HT1080 (cell line): ENCODE data around the gene FCGBP. TPM values are rescaled to one million over a fixed set of nuclear protein-coding genes. Genes with fewer than 3 reads are reported as not detected.

Source experiments
- DNase-seq: peaks from one replicate; pipeline ENCODE4 v3.0.0-alpha.2; 2015; ENCODE audit warnings: low read depth
- total RNA-seq: library from RNA; depleted of rRNA; stranded (reverse); fragments of >200 nt; shearing (Covaris generic); gene quantifications from 2 replicates; pipeline ENCODE4 v1.2.3, GENCODE V29; 2014

The FCGBP gene
- total RNA-seq, 1 experiment from 2014 or later: 0.26 TPM

DNA sequence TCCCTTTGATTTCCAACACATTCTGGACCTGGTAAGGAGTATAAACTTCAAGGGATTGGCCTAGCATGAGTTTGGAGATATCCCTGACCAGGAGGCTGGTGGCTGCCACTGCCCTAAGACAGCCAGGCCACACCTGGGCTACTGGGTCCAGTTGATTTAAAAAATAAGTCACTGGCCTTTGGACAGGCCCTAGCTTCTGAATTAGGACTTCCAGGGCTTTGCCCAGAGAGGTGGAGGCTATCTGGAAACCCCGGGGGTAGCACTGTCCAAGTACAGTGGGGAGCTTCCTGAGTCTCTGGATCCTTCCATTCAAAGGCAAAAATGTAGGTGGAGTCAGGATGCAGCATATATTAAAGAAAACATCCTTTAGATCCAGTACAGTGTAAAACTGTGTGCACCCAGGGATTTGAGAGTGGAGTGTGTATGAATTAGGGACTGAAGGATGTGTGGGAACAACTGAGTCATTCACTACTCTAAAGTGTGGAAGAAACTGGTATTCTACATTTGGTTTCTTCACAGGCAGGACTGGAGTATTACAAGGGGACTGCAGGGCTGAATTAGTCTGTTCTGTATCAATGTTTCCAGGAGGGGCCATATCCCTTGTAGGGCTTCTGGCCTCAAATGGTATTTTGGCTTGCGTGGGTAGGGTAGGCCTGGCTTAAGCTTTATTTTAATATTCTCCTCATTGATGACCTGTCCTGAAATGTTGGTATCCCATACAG lies 14.8 kb upstream of the FCGBP start:
- DNase-seq: no peak

DNA sequence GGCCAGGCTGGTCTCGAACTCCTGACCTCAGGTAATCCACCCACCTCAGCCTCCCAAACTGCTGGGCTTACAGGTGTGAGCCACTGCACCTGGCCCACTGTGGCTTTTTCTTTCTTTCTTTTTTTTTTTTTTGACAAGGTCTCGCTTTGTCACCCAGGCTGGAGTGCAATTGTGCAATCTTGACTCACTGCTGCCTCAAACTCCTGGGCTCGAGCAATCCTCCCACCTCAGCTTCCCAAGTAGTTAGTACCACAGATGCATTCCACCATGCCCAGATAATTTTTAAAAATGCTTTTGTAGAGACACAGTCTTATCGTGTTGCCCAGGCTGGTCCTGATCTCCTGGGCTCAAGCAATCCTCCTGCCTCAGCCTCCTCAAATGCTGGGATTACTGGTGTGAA lies 12.1 kb upstream of the FCGBP start:
- DNase-seq: no peak

DNA sequence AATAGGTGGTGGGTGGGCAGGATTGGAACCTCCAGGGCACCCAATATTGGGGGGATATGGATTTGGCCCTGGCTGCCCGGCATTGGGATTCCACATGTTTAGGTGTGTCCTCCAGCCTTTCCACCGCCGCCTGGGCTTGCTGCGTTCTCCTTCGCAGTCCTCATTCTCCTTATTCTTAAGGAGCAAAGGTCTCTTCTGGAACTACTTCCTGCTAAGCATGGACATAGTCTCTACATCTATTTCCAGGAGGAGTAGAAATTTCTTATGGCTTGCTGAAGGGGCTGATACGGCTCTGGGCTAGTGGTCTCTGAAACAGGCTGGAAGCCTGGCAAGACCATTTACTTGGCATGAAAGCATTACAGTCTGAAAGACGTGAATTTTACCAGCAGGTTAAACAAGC lies 9.2 kb upstream of the FCGBP start:
- no peak for DNase-seq

DNA sequence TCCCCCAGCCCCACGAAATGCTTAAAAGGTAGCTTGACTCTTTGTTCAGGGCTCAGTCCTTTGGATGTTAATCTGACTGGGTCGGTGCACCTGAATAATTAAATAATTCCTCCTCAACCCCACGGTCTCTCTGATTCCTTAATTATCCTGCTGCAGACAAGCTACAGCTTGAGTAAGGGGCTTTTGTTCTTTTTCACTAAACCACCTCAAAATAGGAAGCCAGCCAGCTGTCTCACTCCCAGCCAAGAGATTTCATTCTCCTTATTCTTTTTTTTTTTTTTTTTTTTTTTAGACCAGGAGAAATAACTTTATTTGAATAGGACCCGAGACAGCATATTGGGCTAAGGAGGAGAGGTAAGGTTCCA lies 7.9 kb upstream of the FCGBP start:
- no peak for DNase-seq

DNA sequence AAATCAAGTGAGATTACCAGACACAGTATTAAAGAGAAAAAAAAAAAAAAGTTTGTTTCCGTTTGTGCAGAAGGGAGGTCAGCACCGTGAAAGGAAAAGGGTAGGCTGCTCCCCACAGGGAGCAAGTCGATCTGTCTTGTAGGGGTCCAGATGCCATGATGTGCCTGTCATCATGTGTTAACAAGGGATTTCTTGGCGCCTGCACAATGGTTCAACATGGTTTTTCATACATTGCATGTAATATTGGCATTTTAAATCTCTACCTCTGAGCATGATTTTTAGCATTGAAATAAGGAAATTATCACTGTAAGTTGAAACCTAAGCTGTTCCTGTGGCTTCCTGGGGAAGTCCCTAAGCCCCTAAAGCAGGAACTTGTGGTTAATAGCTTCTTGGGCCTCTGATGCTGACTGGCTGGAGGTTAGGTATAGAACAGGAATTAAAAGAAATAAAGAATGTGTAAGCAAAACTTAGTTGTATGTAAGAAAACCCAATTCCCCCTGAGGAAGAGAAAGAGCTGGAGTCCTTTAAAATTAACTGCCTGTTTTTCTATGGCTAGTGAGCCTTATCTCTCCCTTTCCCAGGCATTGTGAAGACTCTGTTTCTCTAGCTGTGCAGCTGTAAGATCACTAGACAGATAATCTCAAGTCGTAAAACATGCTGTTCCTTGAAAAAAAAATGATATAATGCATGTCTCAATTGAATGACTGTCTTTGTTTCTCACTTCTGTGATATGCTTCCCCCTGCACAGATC lies 7.4 kb upstream of the FCGBP start:
- peak; percentile 70 for DNase-seq

DNA sequence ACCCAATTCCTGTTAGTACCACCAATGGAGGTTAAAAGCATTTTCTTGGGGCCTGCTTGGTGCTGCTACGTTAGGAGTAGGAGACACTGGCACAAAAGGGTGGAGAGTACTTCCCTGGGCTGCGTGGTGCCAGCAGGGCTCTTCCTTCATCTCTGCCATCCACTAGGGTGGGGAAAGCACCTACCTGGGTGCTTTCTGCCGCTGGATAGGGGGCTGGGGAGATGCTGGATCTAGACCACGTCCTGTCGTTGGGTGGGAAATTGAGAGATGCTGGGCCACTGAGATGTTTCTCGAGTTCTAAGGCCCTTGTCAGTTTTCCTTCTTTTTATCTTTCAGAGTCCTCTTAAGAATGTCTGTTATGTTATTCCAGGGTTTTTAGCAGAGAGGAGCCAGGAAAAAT lies 6.7 kb upstream of the FCGBP start:
- no peak for DNase-seq

DNA sequence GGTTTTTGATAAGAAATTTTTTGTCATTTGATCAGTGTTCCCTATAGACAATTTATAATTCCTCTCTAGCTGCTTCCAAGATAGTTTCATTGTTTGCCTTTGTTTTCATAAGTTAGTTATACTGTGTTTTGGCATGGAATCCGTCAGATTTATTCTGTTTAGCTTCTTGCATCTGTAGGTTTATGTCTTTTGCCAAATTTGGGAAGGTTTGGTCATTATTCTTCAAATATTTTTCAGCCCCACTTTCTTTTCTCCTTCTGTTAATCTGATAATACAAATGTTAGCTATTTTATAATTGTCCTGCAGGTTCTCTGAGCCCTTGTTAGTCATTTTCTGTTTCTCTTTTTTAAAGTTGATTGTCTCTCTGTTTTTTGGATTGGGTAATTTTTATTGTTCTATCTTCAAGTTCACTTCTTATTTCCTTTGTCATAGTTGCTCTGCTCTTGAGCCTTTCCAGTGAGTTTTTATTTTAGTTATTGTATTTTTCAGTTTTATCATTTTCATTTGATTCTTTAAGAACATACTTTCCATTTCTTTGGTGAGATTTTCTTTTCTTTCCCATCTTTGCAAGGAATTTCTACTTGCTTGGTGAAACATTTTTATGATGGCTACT lies 5.9 kb upstream of the FCGBP start:
- no peak for DNase-seq

DNA sequence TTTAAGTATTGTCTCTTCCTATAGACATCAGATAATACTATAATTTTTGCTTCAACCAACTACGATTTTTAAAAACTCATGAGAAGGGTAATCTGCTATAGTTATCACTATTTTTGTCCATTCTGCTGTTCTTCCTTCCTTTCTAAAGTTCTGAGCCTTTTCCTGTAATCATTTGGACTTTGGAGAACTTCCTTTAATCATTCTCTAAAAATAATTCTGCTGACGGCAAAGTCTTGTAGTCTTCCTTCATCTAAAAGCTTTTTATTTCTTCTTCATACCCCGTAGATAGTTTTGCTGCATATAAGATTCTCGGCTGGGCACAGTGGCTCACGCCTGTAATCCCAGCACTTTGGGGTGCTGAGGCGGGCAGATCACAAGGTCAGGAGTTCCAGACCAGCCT lies 5.1 kb upstream of the FCGBP start:
- no peak for DNase-seq

DNA sequence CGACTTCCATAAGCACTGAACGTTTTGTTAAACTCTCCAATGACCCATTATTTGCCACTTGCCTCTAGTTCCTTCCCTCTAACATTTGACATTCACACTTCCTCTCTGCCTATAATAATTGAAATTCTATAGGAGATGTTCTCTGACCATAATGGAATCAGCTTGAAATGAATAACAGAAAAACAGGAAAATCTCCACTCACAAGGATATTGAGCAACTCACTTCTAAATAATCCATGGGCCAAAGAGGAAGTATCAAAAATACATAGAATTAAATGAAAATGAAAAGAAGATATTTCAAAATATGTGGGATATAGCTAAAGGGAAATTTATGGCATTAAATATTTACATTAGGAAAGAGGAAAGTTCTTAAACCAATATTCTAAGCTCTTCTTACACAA lies 3.4 kb upstream of the FCGBP start:
- no peak for DNase-seq

DNA sequence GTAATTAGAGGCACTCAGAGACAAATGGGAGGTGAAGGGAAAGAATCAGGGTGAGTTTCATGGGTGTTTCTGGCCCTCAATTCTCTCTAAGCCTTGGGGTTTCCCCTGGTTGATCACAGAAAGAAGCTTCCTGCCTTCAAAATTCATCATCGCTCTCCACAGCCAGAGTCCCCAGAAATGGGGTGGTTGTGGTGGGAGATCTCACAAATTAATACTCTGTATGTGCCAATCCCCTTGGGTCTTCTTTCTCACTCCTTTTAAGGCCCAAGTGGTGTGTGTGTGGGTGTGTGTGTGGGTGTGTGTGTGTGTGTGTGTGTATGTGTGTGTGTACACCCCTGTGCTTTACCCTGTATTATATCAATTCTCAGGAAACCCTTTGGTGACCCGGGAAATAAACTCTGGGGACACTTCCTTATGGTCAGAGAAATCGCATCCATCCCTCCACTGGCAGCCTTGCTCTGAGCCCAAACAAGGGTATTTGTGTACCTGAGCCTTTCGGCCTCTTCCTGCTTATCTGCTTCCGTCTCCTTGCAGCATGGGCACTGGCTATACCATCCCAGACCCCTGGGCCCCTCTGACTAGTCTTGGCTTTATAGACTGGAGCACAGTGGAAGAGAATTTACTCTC lies 2.8 kb upstream of the FCGBP start:
- DNase-seq: no peak

DNA sequence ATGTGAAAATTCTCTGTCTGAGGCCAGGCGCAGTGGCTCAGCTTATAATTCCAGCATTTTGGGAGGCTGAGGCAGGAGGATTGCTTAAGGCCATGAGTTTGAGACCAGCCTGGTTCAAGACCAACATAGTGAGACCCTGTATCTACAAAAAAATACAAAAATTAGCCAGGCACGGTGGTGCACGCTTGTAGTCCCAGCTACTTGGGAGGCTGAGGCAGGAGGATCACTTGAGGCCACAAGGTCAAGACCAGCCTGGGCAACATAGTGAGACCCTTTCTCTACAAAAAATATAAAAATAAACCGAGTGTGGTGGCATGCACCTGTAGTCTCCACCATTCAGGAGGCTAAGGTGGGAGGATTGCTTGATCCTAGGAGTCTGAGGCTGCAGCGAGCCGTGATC lies 2.2 kb upstream of the FCGBP start:
- no peak for DNase-seq

DNA sequence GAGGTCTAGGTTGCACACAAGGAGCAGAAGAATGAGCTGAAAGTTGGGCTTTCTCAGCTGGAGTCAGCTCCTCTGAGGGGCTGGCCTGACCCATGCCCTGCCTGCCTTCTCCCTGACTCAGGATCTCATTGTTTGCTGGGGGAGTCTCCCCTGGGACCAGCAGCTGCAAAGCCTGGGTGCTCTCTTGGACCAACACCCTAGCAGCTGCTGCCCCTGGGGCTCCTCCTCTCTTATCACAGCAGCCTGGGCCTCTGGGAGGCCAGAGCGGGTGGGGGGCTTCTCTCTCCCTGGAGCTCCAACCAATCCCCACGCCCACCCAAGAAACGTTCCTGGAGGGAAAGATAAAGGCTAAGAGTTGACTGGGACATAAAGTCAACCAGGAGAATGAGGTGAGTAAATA lies 1.6 kb upstream of the FCGBP start:
- no peak for DNase-seq

DNA sequence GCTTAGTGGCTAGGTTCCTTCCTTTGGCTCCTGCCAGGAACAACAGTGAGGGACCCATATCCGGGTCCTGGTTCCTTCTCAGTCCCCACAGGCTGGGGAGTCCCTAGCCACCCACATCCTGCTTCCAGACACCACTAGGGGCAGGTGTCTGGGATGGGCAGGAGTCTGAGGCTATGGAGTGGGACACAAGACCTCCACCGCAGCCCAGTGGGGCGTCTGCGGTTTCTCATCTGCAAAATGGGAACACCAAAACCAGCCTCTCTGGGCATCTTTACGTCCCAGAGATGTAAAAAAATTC lies 879 bp upstream of the FCGBP start:
- DNase-seq: no peak

DNA sequence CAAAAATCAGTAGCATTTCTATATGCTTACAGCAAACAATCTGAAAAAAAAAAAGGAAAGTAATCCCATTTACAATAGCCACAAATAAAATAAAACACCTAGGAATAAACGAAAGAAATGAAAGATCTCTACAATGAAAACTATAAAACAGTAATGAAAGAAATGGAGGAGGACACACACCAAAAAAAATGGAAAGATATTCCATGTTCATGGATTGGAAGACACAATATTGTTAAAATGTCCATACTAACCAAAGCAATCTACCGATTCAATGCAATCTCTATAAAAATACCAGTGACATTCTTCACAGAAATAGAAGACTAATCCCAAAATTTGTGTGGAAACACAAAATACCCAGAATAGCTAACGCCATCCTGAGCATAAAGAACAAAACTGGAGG lies 4.7 kb downstream of the FCGBP start:
- no peak for DNase-seq

DNA sequence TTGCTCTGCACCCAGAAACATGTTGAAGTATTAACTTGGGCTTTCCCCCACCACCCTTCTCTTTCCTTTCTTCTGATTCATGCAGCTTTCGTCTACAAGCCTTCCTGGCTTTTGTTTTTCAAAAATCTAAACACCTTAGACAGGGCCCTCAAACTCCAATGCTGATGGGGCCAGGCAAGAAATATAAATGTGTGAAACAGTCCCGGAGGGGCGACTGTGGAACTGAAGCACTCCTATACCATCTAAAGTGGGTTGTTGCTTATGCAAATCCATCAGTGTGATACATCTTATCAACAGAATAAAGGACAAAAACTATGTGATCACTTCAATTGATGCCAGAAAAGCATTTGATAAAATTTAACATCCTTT lies 6.1 kb downstream of the FCGBP start:
- DNase-seq: no peak

DNA sequence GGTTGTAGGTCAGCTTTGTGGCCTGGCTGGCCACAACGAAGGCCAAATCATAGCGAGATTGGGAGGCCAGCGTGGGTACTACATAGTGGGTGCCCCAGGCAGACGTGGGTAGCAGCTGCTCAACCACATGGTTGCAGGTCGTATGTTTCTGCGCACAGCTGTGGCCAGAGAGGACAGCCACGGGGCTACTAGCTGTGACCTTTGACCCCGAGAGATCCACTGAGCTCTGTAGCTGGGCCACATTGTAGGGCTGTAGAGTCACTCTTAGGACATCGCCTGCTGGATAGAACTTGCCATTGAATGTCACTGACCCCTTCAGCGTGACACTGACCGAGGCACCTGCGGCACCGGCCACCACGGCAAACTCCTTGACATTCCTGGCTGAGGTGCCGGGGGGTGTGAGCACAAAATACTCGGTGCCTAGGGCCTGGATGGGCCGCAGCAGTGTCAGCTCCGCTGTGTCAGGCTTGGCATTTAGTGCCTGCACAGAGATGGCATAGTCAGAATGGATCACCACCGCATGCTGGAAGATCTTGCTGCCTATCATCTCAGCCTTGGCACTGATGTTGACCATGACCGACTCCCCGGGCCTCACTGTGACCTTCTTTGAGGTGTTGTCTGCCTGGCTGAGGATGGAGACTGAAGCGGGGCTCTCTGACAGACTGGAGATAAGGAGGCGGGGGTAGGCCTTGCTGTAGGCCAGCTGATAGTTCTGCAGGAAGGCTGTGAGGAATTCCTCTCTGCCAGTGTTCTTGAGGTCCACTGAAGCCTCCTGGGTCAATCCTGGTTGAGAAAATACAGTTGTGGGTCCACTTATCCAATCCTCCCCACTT lies 6.7 kb downstream of the FCGBP start:
- no peak for DNase-seq

DNA sequence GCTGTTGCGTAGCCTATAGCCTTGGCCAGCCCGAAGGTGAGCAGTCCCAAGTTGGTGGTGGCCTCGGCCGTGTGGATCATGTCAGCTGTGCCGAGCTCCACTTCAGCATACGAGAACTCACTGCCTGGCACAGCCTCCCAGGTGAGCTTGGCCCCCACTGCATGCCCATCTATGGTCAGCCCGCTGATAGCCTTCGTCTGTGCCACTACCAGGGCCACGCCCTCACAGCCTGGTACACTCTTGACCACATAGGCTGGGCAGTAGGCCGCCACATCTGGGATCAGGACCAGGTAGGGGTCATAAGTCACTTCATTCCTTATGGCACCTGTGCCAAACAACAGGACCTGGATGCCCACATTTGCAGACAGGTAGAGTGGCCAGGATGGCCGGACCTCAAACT lies 7.4 kb downstream of the FCGBP start:
- no peak for DNase-seq

DNA sequence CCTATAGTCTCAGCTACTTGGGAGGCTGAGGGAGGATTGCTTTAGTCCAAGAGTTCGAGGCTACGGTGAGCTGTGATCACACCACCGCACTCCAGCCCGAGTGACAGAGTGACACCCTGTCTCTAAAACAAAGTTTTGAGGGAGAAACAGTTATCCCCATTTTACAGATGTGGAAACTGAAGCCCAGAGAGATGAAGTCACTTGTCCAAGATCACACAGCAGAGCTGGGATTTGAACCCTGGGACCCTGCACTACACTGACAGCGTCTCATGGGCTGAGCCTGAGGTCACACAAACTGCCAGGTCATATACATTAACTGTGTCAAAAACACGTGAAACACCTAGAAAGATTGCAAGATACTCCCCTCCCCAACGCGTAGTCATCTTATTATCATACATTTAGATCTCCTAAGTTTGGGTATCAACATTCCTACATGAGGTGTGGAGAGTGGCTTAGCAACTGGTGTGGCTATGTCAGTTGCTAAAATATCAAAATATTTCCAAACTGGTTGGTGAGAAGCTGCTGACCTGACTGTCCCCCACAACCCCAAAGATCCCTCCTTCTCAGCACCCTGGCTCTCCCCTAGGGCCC lies 8.2 kb downstream of the FCGBP start:
- DNase-seq: no peak

DNA sequence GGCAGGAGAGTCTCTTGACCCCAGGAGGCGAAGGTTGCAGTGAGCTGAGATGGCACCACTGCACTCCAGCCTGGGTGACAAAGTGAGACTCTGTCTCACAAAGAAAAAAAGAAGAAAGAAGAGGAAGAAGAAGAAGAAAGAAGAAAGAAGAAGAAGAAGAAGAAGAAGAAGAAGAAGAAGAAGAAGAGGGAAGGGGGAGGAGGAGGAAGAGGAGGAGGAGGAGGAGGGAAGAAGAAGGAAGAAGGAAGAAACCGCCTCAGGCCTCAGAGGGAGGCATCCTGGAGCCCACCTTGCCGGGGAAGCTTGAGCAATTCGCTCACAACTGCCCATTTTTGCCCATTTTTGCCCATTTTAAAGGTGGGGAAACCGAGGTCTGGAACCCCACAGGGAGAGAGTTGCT lies 9.5 kb downstream of the FCGBP start:
- no peak for DNase-seq

DNA sequence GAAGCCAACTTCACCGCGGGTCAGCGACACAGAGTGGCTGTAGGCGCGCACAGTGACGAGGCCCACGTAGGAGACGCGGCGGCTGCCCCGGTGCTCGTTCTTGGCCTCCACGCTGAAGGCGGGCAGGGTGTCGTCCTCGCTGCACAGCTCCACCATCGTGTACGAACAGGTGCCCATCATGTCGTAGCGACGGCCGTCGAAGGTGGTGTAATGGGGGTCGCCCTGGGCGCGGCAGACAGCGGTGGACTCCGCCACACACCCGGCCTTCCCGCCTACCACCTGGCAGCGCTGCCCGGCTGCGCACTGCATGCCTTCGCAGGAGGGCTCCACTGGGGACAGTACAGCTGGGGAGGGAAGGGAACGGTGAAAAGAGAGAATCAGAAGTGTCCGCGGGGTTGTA lies 10.0 kb downstream of the FCGBP start:
- no peak for DNase-seq

DNA sequence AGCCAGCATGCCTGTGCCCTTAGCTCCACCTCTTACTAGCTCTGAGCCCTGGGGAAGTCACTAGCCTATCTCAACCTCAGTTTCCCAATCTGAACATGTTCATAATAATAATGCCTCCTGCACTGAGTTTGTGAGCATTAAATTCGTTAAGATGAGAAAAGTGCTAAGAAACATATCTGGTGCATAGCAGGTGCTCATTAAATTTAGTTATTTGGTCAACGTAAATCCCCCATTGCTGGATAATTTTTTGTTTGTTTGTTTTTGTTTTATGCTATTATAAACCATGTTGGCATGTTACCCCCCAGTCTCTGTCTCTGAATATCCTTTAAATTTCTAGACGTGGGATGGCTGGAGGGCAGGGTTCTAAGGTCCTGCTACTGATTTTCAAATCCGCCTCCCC lies 10.6 kb downstream of the FCGBP start:
- DNase-seq: no peak
